Measurements from ENCODE around the gene ITGB3BP. TPM values are rescaled to one million over a fixed set of nuclear protein-coding genes. Genes with fewer than 3 reads are reported as not detected.
"Not testable (repeated sequence)": the region's sequence is repeated elsewhere in the genome, so short reads cannot be mapped to it uniquely, and the experiment has no call there.

Gene ITGB3BP
- total RNA-seq, 1 donor from 2014 or later: 58.8 TPM

DNA sequence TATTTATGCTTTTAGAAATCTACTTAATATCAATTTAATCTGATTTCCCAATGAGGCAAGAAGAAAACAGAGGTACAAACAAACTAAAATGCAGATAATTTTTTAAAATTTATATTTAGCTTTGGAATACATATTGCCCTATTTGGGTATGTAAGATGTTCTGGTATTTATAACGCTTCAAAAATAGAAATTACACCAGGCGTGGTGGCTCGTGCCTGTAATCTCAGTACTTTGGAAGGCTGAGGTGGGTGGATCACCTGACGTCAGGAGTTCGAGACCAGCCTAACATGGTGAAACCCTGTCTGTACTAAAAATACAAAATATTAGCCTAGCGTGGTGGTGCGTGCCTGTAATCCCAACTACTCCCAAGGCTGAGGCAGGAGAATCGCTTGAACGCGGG, 13.3 kb downstream of the ITGB3BP start:
- intact Hi-C loops (cut with micrococcal nuclease): no loop called here

- intact Hi-C loops (cut with micrococcal nuclease): no loop called here
These were observed 16.2 kb downstream of the ITGB3BP start for GRCh38 chr1:63506782-63507181.

- intact Hi-C loops (cut with micrococcal nuclease): no loop called here
These were observed 21.8 kb downstream of the ITGB3BP start for GRCh38 chr1:63501256-63501655.

GRCh38 chr1:63498106-63498505, 24.9 kb downstream of the ITGB3BP start:
- intact Hi-C loops (cut with micrococcal nuclease): no loop called here

DNA sequence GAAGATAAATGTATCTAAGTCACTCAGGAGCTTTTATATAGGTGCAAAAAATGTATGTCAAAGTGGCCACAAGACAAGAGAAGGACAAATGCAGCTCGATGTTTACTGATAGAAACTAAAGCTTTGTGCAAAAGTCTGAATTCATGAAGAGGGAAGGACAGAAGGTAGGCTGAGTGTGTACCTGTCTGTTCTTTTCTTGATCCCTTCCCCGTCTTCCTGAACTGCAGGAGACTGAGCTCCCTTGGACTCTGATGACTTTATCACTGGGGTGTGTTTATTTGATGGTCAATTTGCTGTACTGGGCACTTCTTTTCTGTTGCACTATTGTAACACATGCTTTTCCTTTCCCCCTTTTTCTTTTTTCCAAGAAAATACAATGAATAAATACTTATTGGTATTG, 25.4 kb downstream of the ITGB3BP start:
- intact Hi-C loops (cut with micrococcal nuclease): no loop called here

DNA sequence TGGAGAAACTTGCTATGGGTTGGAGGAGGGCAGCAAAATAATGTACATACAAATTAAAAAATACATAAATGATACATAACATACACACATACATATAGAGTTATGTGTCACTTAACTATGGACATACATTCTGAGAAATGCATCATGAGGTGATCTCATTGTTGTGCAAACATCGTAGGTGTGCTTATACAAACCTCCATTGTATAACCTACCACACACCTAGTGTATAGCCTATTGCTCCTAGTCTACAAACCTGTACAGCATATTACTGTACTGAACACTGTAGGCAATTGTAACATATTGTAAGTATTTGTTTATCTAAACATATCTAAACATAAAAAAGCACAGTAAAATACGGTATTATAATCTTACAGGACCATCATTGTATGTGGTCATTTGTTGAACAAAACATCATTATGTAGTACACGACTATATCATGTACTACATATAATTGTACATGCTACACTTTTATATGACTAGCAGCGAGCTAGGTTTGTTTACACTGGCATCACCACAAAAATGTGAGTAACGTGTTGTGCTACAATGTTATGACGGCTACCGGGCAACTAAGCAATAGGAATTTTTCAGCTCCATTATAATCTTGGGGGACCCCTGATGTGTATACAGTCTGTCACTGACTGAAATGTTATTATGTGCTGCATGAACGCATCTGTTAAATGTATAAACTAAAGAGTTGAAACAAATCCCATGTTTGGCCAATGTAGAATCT, 35.5 kb downstream of the ITGB3BP start:
- intact Hi-C loops (cut with micrococcal nuclease): no loop called here

DNA sequence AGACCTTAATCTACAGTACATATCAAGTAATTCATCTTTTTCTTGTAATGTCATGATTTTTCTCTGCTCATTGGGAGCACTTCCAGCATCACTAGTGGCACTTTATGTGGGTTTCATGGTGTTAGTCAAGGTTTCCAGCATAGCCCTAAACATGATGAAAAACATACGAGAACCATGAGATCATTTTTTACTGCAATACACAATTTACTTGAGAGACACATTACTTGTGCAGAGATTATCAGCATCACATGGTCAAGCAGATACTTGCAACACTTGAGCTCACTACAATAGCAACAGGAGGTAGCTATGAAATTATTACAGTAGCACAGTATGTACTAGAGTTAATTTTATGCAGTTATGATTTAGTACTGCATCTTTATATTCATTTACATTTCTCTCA, 36.4 kb downstream of the ITGB3BP start:
- intact Hi-C loops (cut with micrococcal nuclease): no loop called here

DNA sequence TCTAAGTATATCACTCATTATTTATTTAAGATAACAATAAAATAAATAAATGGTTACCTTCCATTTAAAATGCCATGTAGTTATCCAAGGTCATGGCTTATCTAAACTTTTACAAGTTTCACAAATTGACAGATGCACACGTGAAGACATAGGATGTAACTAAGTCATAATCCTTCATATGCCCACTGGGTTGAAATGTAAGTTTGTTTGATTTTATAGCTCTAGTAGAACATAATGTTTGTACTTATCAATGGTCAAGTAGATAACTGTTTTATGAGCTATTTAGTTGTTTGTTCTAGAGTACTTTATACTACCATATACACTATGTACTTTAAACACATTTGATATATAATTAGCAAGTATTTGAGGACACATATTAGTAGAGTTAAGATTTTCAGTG, 43.0 kb downstream of the ITGB3BP start:
- intact Hi-C loops (cut with micrococcal nuclease): no loop called here

- intact Hi-C loops (cut with micrococcal nuclease): no loop called here
These were observed 47.3 kb downstream of the ITGB3BP start for GRCh38 chr1:63475761-63476160.

DNA sequence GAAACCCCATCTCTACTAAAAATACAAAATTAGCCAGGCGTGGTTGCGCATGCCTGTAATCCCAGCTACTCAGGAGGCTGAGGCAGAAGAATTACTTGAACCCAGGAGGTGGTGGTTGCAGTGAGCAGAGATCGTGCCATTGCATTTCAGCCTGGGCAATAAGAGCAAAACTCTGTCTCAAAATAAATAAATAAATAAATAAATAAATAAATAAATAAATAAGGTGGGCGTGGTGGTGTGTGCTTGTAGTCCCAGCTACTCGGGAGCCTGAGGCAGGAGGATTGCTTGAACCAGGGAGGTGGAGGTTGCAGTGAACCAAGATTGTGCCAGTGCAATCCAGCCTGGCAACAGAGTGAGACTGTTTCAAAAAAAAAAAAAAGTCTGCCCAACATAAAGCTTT, 54.3 kb downstream of the ITGB3BP start:
- intact Hi-C loops (cut with micrococcal nuclease): not testable (repeated sequence)

DNA sequence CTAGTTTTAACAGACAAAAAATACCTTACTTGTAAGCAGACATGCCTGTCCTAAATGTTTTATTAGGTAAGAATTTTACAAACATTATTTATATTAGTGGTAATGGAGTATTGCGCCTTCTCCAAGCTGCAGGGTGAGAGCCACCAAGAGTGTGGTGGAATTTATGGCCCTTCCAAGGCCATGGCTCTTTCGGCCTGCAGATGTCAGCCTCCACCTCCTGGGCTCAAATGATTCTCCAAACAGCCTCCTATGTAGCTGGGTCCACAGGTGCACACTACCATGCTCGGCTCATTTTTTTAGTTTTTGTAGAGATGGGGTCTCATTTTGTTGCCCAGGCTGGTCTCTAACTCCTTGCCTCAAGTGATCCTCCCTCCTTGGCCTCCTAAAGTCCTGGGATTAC, 56.3 kb downstream of the ITGB3BP start:
- intact Hi-C loops (cut with micrococcal nuclease): no loop called here

- intact Hi-C loops (cut with micrococcal nuclease): no loop called here
These were observed 56.8 kb downstream of the ITGB3BP start for GRCh38 chr1:63466181-63466580.

- intact Hi-C loops (cut with micrococcal nuclease): no loop called here
These were observed 59.8 kb downstream of the ITGB3BP start for GRCh38 chr1:63463248-63463647.

GRCh38 chr1:63461661-63462230, 61.3 kb downstream of the ITGB3BP start:
- intact Hi-C loops (cut with micrococcal nuclease): no loop called here

GRCh38 chr1:63458750-63459149, 64.3 kb downstream of the ITGB3BP start:
- intact Hi-C loops (cut with micrococcal nuclease): no loop called here

DNA sequence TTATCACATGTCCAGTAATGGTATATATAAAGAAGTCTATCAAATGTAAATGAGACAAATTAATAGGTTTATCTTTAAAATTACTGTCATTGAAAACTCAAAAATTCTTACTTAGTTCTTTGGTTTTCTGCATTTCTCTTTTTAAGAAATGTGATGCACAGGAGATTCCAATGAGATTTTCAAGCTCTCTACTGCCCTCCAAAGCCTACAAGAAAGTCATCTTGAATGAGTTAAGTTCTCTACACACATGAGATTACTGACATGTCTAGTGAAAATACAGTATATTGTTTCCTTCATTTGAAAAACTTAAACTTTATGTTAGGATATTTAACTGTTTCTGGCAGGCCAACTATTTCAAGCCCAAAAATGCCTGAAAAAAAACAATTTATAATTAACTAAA, 68.8 kb downstream of the ITGB3BP start:
- intact Hi-C loops (cut with micrococcal nuclease): no loop called here

GRCh38 chr1:63453232-63453631, 69.8 kb downstream of the ITGB3BP start:
- intact Hi-C loops (cut with micrococcal nuclease): no loop called here

GRCh38 chr1:63450416-63450815, 72.6 kb downstream of the ITGB3BP start:
- intact Hi-C loops (cut with micrococcal nuclease): no loop called here

GRCh38 chr1:63448731-63449246, 74.2 kb downstream of the ITGB3BP start:
- intact Hi-C loops (cut with micrococcal nuclease): loop anchor here (10.0 kb wide), 1 partner anchor 84 kb away; the partner anchor contains the start of gene ALG6

DNA sequence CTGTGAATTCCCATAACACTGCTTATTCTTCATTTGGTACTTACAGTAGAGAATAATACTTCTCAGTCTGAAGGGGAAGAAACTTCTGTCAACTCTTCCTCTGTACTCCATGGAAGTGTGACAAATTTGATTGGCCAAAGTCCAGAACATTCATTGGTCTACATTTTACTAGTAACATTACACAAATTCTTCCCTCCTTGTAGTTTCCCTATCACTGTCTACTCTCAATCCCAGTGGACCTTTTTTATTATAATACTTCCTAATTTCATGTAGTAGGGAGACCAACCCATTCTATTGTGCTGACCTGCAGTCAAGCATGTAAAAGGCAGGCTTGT, 80.9 kb downstream of the ITGB3BP start:
- intact Hi-C loops (cut with micrococcal nuclease): loop anchor here (5.0 to 10.0 kb wide), 2 partner anchors 77 to 600 kb away; partner anchors contain the start of gene ALG6

- intact Hi-C loops (cut with micrococcal nuclease): no loop called here
These were observed 87.9 kb downstream of the ITGB3BP start for GRCh38 chr1:63435161-63435560.

GRCh38 chr1:63429281-63429680, 93.7 kb downstream of the ITGB3BP start:
- intact Hi-C loops (cut with micrococcal nuclease): no loop called here

GRCh38 chr1:63428815-63429214, 94.2 kb downstream of the ITGB3BP start:
- intact Hi-C loops (cut with micrococcal nuclease): no loop called here
